Ishikawa (cell line): ENCODE measurements around the gene SMDT1.

Experiments
- CEBPB ChIP-seq: IDR thresholded peaks from 2 replicates; pipeline ENCODE4 v1.6.1; 2012
- CREB1 ChIP-seq: IDR thresholded peaks from 2 replicates; pipeline ENCODE4 v1.6.1; 2012; ENCODE audit warnings: low read depth
- EGR1 ChIP-seq: IDR thresholded peaks from 2 replicates; pipeline ENCODE4 v1.6.1; 2012
- EP300 ChIP-seq: IDR thresholded peaks from 2 replicates; pipeline ENCODE4 v1.6.1; 2012; ENCODE audit warnings: borderline replicate concordance
- FOXM1 ChIP-seq: IDR thresholded peaks from 2 replicates; pipeline ENCODE4 v1.6.1; 2012; ENCODE audit warnings: low read depth, borderline replicate concordance
- MAX ChIP-seq: IDR thresholded peaks from 2 replicates; pipeline ENCODE4 v1.6.1; 2012
- NFIC ChIP-seq: IDR thresholded peaks from 2 replicates; pipeline ENCODE4 v1.6.1; 2012
- RAD21 ChIP-seq: IDR thresholded peaks from 2 replicates; pipeline ENCODE4 v1.6.1; 2012; ENCODE audit warnings: low read depth
- REST ChIP-seq: IDR thresholded peaks from 2 replicates; pipeline ENCODE4 v1.6.1; 2012; ENCODE audit warnings: low read depth, mild to moderate bottlenecking
- TAF1 ChIP-seq: IDR thresholded peaks from 2 replicates; pipeline ENCODE4 v1.6.1; 2012; ENCODE audit warnings: low read depth, mild to moderate bottlenecking
- TCF12 ChIP-seq: IDR thresholded peaks from 2 replicates; pipeline ENCODE4 v1.6.1; 2012; ENCODE audit warnings: low read depth
- USF1 ChIP-seq: IDR thresholded peaks from 2 replicates; pipeline ENCODE4 v1.6.1; 2012
- YY1 ChIP-seq: IDR thresholded peaks from 2 replicates; pipeline ENCODE4 v1.6.1; 2012; ENCODE audit warnings: low read depth
- ZBTB7A ChIP-seq: IDR thresholded peaks from 2 replicates; pipeline ENCODE4 v1.6.1; 2012; ENCODE audit warnings: low read depth

GRCh38 chr22:42065438-42066125 is 13.9 kb upstream of the SMDT1 start:
- no peak for TF ChIP-seq MAX
- TF ChIP-seq USF1 = no peak
- TF ChIP-seq REST = no peak
- TF ChIP-seq YY1 = no peak
- TF ChIP-seq EP300 = no peak
- no peak for TF ChIP-seq RAD21
- no peak for TF ChIP-seq FOXM1
- TF ChIP-seq TAF1 = no peak
- no peak for TF ChIP-seq CEBPB
- no peak for TF ChIP-seq CREB1
- no peak for TF ChIP-seq NFIC
- TF ChIP-seq TCF12 = no peak
- TF ChIP-seq EGR1 = no peak
- TF ChIP-seq ZBTB7A = no peak
